GM18951 (cell line): ENCODE measurements around the gene KIAA1755.
"Not testable (repeated sequence)": the region's sequence is repeated elsewhere in the genome, so short reads cannot be mapped to it uniquely, and the experiment has no call there.

Experiments
- POLR2A ChIP-seq: IDR thresholded peaks from 4 replicates; pipeline ENCODE4 v1.6.1; 2011; ENCODE audit warnings: mild to moderate bottlenecking; ENCODE audit not compliant: insufficient read length, insufficient read depth; ENCODE audit errors: extremely low read depth
- in situ Hi-C: fragments of 300-500 bp; cut with MboI; formaldehyde crosslinking; loops from one replicate; pipeline ENCODE4 v1.12.0; 2022; ENCODE audit warnings: low sequenced_read_pairs, mixed read lengths, inconsistent platforms; ENCODE audit not compliant: unreplicated experiment

Gene KIAA1755

GRCh38 chr20:38299963-38300362 lies 39.4 kb upstream of the KIAA1755 start:
- no peak for TF ChIP-seq POLR2A
- in situ Hi-C loops, result no loop called here

GRCh38 chr20:38298768-38299288 lies 38.3 kb upstream of the KIAA1755 start:
- TF ChIP-seq POLR2A, result no peak
- in situ Hi-C loops, result no loop called here

GRCh38 chr20:38297916-38298674 lies 37.6 kb upstream of the KIAA1755 start:
- in situ Hi-C loops, result no loop called here
- no peak for TF ChIP-seq POLR2A

GRCh38 chr20:38296433-38296832 lies 35.9 kb upstream of the KIAA1755 start:
- in situ Hi-C loops, result no loop called here
- no peak for TF ChIP-seq POLR2A

- TF ChIP-seq POLR2A, result no peak
- in situ Hi-C loops, result no loop called here
Observed at GRCh38 chr20:38295811-38296210, 35.3 kb upstream of the KIAA1755 start.

GRCh38 chr20:38294076-38294591 lies 33.6 kb upstream of the KIAA1755 start:
- in situ Hi-C loops, result no loop called here
- no peak for TF ChIP-seq POLR2A

- TF ChIP-seq POLR2A, result no peak
- in situ Hi-C loops, result no loop called here
Observed at GRCh38 chr20:38293491-38294065, 33.0 kb upstream of the KIAA1755 start.

GRCh38 chr20:38291966-38292365 lies 31.4 kb upstream of the KIAA1755 start:
- in situ Hi-C loops, result no loop called here
- no peak for TF ChIP-seq POLR2A

GRCh38 chr20:38290829-38291814 lies 30.6 kb upstream of the KIAA1755 start:
- in situ Hi-C loops, result no loop called here
- TF ChIP-seq POLR2A, result no peak

GRCh38 chr20:38286586-38287531 lies 26.3 kb upstream of the KIAA1755 start:
- no peak for TF ChIP-seq POLR2A

GRCh38 chr20:38284893-38285444 lies 24.4 kb upstream of the KIAA1755 start:
- in situ Hi-C loops, result no loop called here
- TF ChIP-seq POLR2A, result no peak

More at GRCh38 chr20:38286586-38287531, 26.3 kb upstream of the KIAA1755 start:
- in situ Hi-C loops, result no loop called here

- in situ Hi-C loops, result not testable (repeated sequence)
Observed at GRCh38 chr20:38284066-38284650, 23.6 kb upstream of the KIAA1755 start.

- in situ Hi-C loops, result no loop called here
- no peak for TF ChIP-seq POLR2A
Observed at GRCh38 chr20:38283236-38283635, 22.7 kb upstream of the KIAA1755 start.

- in situ Hi-C loops, result not testable (repeated sequence)
Observed at GRCh38 chr20:38281176-38281915, 20.8 kb upstream of the KIAA1755 start.
